NOMO-1 treated with dmso at 0.1 percent for 144 hours (cell line): ENCODE measurements around the gene SLC25A45.
A peak's percentile ranks its signal among the peaks of the same experiment; 100 is the strongest.

Experiments
- DNase-seq: peaks from one replicate; lab custom pipeline; 2025; ENCODE audit not compliant: unreplicated experiment; lab: John Stamatoyannopoulos, UW

SLC25A45 gene

DNA sequence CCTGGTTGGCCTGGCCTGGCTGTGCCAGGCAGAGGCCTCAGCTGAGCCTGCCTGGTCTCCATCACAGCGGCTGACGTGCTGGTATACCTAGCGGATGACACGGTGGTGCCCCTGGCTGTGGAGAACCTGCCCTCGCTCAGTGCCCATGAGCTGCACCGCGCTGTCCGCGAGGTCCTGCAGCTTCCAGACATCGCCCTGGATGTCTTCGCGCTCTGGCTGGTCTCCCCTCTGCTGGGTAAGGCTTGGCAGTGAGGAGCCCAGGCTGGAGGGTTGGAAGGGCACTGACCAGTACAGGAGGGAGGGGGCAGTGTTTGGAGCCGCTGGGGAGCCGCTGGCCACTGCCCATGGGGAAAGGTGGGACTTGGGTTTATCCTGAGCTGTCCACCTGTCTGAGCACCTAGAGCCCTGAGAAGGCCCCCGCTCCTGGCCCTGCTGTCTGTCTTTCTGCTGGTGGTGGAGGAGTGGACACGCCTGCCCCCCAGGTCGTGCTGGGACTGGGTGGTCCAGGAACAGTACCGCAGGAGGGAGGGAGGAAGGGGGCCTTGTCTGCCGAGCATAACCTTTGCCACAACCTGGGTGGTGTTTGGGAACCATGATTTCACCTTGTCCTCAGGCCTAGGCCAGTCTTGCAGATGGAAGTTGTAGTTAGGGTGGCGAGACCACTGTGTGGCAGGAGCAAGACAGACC lies 7.0 kb upstream of the SLC25A45 start:
- DNase-seq = no peak

DNA sequence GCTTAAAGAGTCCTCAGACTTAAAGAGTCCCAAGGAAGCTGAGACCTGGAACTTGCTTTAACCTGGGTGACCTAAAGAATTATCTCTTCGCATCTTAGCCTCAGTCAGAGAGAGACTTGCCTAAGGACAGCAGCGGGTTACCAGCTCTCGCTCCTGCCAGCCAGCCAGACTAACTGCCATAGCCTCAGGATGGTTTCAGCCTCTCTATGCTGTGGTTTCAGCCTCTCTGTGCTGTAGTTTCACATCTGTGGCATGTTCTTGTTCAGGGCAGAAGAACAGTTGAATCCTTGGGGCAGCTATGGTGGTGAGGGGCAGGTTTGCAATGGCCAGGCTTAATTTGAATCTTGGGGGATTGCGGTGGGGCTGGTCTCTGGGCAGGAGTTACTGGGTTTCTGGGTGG lies 6.3 kb upstream of the SLC25A45 start:
- DNase-seq = no peak

DNA sequence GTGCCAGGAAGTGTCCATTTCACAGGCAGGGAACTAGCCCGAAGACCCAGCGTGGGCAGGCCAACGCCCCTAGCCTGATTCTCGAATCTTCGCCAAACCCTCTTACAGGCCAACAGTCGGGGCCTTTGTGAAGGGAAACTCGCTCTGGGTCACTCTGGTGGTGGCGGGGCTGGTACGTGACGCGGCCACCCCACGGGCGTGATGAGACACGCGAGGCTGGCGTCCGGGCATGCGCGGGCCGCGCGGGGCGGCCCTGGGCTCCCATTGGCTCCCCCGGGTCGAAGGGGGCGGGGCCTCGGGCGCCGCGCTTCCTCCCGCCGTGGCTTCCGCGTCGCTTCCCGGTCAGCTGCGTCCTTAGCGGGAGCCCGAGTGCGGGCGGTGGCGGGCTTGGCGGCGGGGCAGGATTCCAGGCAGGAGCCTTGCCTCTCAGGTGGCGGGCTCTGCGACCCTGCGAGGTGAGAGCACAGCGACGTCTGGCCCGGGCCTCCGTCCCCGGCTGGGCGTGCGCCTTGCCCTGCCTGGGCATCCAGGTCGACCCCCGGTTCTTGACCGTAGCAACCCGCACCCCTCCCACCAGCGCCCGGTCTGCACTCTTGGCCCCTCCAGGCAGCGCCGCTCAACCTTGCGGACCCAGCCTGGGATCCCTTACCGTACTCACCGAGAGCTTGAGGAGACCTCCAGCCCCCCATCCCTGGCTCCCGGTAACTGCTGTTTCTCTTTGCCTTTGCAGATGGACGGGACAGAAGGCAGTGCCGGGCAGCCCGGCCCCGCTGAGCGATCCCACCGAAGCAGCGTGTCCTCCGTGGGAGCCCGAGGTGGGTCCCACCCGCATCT lies 4.1 kb upstream of the SLC25A45 start, which contains the start of gene FRMD8:
TSS of gene FRMD8 (plus strand) at position 331 of the 834 bp plus-strand sequence. CDS start at position 731, 400 bp downstream.
- DNase-seq = peak; percentile 52

DNA sequence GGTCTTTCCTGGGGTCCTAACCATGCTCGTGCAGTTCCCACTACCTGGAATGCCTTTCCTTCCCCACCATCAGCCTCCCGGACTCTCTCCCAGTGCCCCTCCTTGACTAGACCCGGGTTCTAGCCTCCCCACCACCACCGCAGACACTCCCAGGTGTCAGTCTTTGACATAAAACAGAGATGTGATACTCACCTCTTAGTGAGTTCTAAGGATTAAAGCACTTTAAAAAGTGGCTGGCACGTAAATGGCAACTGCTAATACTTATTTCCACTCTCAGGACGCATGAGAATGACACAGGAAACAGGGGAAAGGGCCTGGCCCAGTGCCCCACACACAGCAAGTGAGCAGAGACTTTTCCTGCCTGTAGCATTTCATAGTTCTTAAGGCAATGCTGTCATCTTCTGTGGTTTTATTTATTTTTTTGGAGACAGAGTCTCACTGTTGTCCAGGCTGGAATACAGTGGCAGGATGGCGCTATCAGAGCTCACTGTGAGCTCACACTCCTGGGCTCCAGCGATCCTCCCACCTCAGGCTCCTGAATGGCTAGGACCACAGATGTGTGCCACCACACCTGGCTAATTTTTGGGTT lies 1.9 kb upstream of the SLC25A45 start:
- no peak for DNase-seq

DNA sequence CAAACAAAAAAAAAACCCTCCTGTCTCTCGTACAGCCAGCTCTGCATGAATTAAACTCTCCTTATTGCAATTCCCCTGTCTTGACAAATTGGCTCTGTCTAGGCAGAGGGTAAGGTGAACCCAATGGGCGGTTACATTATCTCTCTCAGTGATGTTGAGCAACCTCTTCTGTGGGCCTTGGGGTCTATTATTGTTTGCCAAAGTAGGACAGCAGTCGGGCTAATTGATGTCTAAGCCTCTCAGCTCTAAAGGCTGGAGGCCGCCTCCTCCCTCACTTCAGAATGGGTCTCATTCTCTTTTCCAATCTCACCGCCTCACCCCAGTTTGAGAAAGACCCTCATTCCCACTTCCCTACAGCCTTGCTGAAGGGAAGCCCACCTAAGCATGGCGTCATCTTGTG lies 1.3 kb upstream of the SLC25A45 start:
- no peak for DNase-seq

DNA sequence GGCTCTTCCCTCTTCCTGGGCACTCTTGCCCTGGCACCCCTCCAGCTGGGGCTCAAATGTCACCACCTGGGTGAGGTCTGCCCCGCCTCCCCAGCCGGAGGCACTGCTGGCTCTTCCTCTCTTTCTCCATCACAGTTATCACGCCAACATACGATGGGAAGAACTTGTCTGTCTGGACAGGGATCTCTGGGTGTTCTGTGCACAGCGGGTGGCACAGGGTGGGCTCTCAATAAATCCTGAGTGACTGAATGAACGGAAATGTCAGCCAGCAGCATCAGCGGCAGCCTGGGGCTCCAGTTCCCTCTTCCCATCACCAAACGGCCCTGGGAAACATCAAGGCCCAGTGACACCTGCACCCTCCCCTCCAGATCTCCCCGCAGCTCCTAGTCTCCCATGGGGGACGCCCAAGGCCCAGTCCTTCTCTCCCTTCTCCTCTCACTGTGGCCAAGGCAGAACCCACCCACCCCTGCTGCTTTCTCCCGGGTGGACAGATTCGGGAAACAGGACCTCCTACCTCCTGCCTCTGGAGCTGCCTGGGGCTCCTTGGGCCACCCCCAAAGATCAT lies 440 bp upstream of the SLC25A45 start:
- DNase-seq = no peak

DNA sequence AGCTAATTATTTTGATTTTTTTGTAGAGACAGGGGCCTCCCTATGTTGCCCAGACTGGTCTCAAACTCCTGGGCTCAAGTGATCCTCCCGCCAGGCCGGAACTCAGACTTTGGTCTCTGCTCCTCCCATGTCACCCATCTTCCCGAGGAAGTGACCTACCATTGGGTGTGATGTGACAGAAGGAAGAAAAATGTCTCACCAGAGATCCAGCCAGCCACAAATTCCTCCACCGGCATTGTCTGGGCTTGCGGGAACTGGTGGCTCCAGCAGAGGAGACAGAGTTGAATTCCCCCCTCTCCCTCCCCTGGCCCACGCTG lies 772 bp downstream of the SLC25A45 start:
- DNase-seq = peak; percentile 53

DNA sequence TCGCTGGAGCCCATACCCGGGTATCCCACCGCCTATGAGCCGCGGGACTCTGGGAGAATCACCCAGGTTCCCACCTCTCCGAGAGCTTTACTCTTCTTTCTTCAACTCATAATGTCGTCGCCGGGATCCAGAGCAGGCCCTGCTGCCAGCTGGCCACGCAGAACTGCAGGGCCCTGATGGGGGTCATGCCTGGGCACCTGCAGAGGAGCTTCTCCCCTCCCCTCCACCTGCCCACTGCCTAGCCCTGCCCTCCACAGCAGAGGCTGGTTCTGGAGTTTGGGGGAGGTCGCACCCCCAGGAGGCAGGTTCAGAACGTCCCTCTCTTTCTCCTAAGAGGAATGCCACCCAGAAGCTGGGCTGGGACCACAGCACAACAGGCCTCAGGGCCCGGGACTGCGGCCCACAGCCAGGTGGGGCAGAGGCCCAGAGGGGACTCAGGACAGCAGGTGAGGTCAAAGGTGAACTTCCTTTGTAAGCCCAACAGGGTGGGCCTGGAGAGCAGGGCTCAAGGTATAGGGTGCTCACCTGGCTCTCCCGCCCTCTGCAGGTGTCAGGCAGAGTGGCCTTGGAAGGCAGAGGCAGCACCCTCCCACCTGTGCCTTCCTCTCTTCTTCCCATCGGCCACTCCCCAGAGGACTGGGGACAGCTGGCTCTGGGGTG lies 1.9 kb downstream of the SLC25A45 start:
- no peak for DNase-seq

DNA sequence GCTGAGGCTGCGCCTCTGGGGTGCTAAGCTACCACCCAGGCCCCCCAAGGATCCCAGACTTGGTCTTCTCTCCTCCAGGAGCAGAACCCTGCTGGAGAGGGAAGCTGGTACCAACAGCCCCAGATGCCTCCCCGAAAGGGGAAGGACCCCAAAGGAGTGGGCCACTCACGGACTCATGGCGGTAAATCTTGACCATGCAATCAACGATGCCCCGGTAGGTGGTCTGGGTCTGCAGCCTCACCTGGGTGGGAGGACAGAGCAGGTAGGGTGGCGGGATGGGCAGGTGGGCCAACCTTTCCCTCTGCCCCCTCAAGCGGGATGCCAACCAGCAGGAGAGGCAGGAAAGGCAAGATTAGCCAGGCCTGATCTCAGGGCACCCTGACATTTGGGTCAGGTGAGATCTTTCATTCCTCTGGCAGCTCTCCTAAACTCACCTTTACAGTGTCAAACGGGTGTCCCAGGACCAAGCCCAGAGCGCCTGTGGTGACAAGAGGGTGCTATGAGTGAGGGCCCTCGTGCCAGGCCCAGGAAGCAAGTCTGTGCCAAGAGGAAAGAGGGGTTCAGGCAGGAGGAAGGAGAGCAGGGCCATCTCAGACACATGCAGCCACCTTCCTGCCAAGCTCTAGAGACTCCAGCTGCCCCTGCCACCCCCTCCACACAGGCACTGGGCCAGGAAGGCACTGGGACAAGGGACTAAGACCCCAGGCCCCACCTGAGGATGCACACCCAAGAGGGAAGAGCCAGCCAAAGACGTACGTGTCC lies 2.6 kb downstream of the SLC25A45 start:
- no peak for DNase-seq

DNA sequence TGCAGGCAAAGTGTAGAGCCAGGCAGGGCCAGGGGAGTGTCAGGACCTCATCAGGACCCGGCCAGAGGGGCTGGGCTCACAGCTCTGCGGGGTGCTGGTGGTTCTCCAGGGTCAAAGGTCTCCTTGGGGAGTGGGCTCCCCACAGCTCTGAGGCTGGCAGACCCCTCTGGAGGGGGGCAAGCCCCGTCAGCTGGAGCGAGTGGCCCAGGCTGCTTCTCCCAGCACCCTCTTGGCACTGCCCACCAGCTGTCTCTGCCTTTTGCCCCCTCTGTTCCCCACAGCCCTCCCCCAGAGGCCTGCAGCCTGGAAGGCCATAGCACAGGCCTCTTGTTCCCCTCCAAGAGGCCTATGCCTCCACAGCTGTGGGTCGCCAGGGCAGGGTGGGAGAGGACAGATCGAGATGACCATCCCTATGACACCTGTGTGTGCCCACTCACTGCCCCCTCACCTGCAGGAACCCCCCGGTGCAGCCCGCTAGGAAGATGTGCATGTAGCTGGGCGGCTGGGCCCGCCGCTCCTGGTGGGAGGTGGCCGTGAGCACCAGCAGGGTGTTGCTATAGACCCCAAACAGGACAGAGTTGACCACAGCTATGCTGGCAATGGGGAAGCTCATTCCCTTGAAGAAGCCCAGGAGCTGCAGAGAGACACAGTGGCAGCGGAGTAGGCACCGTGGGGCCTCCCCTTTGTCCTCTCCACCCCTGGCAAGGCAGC lies 3.4 kb downstream of the SLC25A45 start:
- DNase-seq = no peak

DNA sequence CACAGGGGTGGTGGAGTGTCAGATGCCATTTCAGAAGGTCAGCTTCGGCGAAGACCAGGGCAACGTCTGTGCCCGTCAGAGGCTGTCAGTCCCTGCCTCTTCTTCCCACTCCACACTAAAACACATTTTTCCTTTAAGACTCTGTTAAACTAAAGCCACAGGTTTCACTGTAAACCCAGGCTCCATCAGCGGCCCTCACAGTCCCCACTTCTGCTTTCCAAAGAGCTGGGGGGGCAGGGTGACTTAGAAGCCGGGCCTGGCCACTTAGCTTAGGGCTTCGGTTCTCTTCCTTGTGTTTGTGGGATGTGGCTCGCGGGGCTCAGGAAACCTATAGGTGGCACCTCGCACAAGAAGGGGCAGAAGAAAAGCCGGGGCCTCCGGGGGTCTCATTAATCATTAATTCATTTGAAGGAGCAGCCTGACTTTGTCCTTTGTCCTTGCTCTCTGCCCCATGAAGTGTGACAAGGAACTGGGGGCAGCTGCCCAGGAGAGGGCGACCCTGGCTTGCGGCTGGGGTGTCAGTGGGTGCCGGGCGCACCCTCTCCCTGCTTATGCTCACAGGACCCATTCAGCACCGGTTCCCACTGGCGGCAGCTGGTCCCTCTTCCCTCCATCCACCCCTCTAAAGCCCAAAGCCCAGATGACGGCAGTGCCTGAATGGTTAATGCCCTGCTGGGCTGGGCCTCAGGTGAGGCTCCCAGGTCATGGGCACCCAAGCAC lies 4.1 kb downstream of the SLC25A45 start:
- peak; percentile 76 for DNase-seq

DNA sequence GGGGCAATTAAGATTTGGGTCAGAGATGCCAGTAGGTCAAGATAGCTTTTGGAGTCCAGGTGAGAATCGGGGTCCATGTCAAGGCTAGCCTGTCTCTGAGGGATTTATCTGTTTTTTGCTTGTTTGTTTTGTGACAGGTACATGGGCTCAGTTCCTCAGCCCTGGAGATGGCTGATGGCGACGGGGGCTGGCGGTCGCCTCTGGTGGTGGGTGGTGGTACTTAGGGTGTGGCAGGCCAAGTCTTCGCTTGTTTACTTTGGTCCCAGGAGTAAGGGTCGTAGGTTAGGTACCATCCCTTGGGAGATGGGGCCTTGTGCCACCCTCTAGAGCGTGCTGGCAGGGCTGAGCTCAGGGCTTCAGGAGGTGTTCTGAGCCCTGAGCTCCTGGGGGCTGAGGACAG lies 4.7 kb downstream of the SLC25A45 start:
- DNase-seq = no peak

DNA sequence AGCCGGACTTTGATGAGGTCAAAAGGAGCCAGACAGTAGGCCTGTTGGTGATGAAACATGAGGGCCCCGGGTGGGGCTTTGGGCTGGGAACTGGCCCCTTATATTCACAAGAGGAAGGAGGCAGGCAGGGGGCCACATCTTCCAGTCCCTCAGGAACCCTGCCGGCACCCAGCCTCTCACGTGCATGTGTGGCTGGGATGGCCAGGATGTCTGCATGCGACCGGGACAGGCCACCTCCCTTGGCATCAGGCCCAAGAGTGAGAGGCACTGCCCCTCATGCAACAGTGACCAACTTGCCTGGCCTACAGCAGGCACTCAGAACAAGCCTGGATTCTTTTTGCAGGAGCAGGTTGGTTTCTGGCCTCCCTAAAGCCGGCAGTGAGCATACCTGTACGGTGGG lies 5.4 kb downstream of the SLC25A45 start:
- DNase-seq = no peak

DNA sequence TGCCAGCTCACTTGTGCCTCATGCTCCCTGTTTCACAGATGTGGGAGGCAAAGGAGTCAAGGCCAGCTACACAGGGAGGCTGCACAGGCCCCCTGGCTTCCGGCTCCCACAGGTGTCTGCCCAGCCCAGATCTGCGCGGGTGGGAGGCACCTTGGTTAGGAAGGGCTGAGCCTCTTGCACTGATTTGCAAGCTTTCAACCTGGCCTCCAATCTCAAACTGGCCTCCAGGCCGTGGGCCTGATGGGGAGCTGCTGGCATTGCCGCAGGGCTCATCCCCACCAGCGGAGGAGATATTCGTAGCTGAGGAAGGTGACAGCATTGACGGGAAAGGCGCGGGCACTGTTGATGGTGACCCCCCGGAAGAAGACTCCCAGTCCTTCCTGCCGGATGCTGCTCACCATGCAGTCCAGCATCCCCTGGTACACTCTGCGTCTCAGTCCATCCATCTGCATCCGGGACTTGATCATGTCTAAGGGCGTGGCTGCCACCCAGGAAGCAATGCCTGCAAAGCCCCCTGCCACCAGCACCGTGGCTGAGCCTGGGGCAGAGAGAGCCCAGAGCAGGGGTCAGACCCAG lies 6.2 kb downstream of the SLC25A45 start:
- DNase-seq = no peak

DNA sequence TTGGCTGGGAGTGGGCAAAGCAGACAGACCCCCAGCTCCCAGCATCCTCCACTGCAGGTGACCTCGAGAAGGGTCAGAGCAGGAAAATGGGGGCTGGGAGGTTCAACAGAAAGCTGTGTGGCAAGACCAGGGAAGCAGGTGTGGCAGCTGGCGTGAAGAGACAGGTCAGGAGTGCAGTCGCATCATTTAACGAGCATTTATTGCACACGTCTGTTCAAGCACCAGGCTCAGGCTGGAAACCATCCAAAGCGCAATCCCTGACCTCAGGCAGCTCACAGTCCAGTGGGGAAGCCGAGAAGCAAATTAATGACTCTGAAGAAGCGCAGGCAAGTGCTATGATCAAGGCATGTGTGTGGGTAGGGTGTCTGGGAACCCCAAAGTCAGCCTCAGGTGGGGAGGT lies 7.4 kb downstream of the SLC25A45 start:
- no peak for DNase-seq

DNA sequence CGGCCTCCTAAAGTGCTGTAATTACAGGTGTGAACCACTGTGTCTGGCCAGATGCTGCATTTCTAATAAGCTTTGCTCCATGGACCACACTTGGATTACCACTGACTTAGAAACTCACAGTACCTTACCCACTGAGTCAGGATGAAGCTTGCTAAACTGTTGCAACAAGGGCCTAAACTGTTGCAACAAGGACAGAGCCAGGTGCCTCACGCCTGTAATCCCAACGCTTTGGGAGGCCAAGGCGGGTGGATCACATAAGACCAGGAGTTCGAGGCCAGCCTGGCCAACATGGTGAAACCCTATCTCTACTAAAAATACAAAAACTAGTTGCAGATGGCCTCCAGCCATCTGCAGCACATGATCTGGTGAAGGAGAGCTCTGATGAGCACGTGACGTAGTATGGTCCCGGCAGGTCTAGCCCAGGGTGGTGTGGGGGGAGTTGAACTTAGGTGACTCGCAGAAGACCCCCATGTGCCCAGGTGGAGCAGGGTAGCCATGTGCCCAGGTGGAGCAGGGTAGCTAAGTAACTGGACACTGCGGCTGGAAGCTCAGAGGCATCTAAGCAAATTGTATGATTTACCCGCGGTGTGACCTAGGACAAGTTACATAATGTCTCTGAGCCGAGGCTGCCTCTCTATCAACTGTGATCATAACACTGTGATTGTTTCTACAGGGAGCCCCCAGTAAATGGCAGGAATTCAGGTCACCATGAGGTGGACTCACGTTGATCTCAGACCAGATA lies 8.4 kb downstream of the SLC25A45 start:
- no peak for DNase-seq

DNA sequence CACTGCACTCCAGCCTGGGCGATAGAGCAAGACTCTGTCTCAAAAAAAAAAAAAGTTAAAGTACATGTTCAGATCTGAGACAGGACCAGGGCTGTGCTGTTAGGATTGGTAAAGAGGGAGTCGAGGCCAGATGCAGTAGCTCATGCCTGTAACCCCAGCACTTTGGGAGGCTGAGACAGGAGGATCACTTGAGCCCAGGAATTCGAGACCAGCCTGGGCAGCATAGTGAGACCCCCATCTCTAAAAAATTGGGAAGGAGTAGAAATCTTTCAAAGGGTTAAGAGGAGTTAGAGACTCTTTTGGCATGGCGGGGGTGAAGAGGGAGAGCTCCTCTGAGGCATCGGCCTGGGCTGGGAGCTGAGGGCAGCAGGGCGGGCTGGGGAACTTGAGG lies 11.8 kb downstream of the SLC25A45 start:
- DNase-seq = no peak

DNA sequence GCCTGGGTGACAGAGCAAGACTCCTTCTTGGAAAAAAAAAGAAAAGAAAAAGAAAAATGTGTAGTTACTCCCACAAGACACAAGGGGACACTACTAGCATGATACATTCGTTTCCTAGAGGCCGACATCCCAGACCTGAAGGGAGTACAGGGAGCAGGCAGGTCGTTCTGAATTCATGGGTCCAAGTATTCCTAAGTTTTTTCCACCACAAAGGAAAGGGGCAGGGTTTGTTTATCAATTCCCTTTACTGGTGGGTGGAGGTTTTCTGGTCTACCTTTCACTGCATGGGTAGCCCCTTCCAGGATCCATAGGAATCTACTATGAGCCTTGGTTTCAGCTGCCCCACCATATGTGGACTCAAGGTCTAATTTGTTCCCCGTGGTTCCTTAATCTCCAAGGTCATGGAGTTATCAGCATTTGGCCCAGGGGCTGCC lies 16.1 kb downstream of the SLC25A45 start:
- DNase-seq = peak; percentile 29
